Measurements from ENCODE around the gene ITIH4.

Gene ITIH4

DNA sequence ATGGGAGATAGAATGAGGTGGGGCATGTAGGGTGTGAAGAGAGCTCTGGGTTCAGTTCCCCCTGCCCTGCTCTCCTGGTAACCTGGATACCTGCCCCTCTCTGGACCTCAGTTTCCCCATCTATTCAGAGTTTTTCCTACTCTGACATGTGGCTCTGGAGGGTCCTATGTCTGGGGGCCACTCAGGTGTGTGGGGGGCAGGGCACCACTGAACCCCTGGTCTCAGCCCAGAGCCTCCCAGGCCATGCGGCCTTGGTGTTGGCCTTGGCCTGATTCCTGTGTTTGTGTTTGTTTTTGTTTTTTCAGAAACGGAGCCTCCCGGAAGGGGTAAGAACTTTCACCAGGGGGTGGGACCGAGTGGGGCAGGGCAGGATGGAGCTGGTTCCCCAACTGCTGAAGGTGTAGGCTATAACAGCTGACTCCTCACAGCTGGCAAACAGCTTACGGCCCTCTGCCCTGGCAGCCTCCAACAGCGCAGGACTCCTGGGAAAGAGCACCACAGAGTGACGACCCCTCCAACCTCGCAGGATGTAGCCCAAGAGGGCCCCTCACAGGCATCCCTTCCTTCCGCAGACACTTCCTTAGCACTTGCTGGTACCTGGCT lies 35.1 kb downstream of the ITIH4 start:
- no peak for DNase-seq

- no peak for DNase-seq
These were observed 35.8 kb downstream of the ITIH4 start, which contains the start of gene ITIH3 for GRCh38 chr3:52794612-52795099. Gene ITIH3, plus strand, starts transcription at chr3:52794796. Its CDS starts 8 bp downstream, at chr3:52794804.

DNA sequence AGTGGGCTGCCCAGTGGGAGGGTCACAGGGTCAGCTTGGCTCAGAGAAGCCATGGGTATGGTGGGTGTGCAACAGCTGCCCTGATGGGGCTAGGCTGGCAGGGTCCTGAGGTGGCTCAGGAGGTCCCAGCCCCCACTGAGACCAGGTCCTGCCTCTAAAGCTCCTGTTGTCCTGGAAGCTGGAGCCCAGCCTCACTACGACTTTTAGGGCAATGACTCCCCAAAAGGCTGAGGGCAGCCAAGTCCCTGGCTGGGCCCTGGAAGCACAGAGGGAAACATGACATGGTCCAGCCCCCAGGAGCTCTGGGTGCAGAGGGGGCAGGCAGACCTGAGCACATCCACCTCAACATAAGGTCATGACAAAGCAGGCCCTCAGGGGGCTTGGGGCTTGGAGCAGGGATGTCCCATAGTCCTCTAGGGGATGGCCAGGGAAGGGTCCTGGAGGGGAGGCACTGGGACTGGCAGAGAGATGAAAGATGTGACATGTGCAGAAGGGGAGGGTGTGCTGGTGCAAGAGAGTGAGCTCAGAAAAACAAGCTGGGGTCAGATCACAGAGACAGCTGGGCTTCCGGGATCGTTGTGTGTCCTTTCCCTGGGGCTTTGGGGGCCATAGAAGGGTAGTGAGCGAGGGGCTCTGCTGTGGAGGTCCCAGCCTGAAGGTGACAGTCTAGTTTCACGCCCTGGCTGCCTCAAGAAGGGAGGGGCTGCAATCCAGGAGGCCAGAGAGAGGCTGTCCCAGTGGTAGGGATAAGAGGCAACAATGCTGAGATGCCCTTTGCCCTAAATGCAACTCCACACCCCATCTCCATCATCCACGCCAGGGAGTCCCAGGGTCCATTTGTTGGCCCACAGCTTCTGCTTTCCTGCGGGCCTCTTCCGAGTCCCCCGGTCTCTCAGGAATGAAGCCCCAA lies 36.5 kb downstream of the ITIH4 start:
- DNase-seq: no peak

DNA sequence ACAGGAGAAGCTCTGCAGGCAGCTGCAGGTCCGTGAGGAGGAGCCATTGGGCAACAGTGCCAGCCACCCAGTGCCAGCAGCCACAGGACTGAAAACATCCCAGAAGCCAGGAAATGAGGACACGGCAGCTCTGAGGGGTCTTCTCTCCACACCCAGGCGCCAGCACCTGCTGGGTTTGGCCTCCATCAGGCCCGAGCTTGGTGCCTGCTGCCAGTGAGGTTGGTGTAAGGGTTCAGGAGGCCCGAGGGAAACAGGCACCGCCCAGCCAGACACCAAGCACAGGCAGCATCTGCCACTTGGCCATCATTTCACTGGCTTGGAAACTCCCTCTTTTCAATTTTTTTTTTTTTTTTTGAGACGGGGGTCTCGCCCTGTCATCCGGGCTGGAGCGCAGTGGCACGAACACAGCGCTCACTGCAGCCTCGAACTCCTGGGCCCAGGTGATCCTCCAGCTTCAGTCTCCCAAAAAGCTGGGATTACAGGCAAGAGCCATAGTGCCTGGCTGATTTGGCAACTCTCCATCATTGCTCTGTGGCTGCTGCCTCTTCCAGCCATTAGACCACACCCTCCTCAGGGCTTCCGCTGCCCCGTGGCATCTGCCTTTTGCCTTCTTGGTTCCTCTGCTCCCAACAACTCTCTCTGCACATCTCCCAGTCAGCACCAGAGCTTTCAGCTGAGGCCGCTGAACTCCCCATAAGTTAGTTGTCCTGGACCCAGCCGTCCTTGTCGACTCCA lies 37.3 kb downstream of the ITIH4 start:
- no peak for DNase-seq

- DNase-seq: no peak
These were observed 38.1 kb downstream of the ITIH4 start for GRCh38 chr3:52792413-52792812.

DNA sequence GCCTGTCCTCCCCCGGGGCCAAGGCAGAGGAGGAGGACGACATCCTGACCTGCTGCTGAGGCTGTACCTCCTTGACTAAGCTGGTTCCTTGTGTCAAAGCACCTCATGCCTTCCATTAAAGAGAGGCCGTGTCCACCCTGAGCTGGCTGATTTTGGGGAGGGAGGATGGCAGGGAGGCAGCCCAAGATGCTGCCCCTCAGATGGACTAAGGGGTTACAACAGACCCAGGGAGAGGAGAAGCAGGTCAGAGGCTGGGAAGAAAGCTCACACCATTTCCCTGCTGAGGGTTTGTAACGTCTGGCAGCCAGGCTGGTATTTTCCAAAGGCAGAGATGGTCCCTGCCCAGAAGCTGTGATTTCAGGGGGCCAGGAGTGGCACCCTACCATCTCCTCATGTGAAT lies 38.5 kb downstream of the ITIH4 start:
- no peak for DNase-seq

DNA sequence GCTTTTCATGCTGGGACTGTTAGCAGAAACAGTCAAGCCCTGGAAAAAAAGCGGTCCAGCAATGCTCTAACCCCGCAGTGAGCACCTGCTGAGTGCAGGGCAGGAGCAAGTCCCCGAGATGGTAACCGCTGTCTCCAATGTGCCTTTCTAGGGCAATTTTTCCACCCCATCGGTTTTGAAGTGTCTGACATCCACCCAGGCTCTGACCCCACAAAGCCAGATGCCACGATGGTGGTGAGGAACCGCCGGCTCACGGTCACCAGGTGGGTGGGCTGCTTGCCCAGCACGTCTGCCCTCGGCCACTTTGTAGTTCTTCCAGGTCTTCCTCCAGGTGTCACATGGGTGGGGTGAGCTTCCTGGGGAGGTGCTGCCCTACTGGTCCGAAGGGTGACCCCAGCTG lies 39.1 kb downstream of the ITIH4 start:
- no peak for DNase-seq

GRCh38 chr3:52790741-52791140 lies 39.7 kb downstream of the ITIH4 start:
- DNase-seq: no peak

GRCh38 chr3:52790337-52790736 lies 40.1 kb downstream of the ITIH4 start:
- DNase-seq: no peak

DNA sequence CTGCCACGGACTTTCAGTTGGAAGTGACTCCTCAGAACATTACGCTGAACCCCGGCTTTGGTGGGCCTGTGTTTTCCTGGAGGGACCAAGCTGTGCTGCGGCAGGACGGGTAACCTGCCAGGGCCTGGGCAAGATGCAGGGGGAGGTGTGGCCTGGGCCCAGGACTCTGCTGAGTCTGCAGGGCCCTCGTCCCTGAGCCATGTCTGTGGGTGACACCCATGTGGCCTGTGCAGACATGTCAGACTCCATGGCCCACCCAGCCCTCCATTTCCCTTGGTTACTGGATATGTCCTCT lies 40.8 kb downstream of the ITIH4 start:
- no peak for DNase-seq

- no peak for DNase-seq
These were observed 41.4 kb downstream of the ITIH4 start for GRCh38 chr3:52788890-52789745.

GRCh38 chr3:52787672-52788625 lies 42.5 kb downstream of the ITIH4 start:
- no peak for DNase-seq

DNA sequence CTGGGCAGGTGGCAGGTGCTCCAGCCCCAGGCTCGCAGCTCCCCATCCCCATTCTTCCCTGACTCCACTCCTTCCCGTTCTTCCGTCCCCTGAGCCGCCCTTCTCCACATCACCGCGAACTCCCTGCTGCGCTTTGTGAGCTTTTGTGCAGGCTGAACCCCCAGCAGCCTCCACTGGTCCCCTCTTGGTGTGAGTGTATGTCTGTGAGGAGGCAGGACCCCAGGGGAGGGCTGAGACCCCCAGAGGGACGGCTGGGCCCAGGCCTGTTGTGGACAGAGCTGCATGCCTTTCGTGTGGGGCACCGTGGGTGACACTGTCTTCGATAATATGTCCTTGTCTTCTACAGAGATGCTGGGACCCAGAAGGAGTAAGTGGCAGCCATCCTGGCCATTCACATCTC lies 43.2 kb downstream of the ITIH4 start:
- DNase-seq: no peak

DNA sequence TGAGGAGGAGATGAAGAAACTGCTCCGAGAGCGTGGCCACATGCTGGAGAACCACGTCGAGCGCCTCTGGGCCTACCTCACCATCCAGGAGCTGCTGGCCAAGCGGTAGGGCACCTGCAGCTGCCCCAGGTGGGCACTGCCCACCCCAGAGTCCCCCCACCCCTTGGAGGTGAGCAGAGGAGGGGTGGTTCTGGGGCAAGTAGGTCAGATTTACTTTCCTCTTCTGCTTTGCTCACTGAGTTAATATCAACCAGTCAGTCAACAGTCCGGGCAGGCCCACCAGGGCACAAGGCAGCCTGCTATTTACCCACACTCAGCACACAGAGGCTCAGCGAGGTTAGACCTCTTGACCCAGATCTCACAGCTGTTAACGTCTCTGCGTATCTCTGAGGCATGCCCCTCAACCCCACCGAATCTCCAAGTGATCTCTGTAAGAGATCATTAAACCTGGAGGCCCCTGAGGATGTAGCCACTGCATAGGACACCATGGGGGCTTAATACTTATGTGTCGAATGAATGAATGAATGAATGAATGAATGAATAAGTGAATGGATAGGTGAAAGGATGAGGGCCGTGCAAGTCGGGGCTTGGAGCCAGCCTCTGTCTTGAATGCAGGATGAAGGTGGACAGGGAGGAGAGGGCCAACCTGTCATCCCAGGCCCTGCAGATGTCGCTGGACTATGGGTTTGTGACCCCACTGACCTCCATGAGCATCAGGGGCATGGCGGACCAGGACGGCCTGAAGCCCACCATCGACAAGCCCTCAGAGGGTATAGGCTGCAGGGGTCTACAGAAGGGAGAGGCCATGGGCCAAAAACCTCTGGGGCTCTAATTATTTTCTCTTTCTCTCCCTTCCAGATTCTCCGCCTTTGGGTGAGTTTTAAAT lies 43.9 kb downstream of the ITIH4 start:
- DNase-seq: no peak

GRCh38 chr3:52784931-52785590 lies 45.4 kb downstream of the ITIH4 start:
- DNase-seq: no peak

DNA sequence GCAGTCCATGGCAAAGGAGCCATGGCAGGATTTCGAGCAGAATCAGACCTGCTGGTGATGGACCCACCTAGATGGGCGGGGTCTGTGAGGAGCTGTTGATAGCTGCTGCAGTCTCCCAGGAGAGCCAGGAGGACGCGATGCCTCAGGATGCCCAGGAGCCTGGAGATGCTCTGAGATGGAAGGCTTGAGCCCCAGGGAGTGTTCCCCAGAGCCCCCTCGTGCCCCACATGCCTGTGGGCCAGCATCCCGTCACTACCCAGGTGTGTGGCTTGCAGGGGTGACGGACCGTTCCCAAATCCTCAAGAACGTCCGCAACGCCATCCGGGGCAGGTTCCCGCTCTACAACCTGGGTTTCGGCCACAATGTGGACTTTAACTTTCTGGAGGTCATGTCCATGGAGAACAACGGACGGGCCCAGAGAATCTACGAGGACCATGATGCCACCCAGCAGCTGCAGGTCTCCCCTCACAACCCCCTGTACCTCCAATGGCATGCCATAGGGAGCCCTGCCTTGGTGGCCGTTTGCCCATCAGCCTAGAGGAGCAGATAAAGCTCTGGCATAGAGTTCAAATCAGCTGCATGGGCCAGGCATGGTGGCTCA lies 46.4 kb downstream of the ITIH4 start:
- no peak for DNase-seq

- DNase-seq: no peak
These were observed 47.3 kb downstream of the ITIH4 start for GRCh38 chr3:52783211-52783555.

GRCh38 chr3:52782412-52783210 lies 47.9 kb downstream of the ITIH4 start:
- DNase-seq: no peak

GRCh38 chr3:52781741-52782140 lies 48.7 kb downstream of the ITIH4 start:
- no peak for DNase-seq

Data from activated naive CD4-positive, alpha-beta T cell treated with anti-CD3 and anti-CD28 coated beads, Interleukin-2, amount 50 U/mL, for 16 hours (primary cell).